Measurements from ENCODE around the gene TIMP2. TPM values are rescaled to one million over a fixed set of nuclear protein-coding genes. Genes with fewer than 3 reads are reported as not detected.

TIMP2 gene, protein sequence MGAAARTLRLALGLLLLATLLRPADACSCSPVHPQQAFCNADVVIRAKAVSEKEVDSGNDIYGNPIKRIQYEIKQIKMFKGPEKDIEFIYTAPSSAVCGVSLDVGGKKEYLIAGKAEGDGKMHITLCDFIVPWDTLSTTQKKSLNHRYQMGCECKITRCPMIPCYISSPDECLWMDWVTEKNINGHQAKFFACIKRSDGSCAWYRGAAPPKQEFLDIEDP
- total RNA-seq (100 to 1,000 TPM; 657 to 732 TPM), polyA plus RNA-seq (100 to 1,000 TPM; 203 to 497 TPM)
- long read RNA-seq, donor 1, partial matches to known transcripts = 2 of 167 reads
- long read RNA-seq, donor 1, other reads (novel, unspliced or antisense) = 165 of 167 reads
- long read RNA-seq, donor 2, transcript TIMP2-201 (5 exons, 3,652 nt) = major isoform, 12 of 86 reads
- long read RNA-seq, donor 2, partial matches to known transcripts = 0 of 86 reads
- long read RNA-seq, donor 2, other reads (novel, unspliced or antisense) = 74 of 86 reads

DNA sequence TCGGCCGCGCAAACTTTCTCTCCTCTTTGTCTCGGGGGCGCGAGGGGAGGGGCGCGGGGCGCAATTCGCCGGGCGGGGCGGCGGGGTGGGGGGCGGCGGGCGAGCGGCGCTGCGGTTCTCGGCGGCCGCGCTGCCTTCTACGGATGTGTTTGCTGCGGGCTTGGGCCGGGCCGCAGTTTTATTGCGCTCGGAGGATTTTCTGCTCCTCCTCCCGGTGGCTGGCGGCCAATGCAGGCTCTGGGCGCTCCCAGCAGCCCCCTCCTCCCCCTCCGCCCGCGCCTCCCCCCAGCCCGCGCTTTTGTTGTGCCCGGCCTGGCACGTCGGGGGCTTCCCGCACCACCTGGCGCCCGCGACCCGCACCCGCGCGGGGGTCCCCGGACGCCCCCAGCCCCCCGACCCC is at the start of gene TIMP2:
TSS of gene TIMP2 (minus strand) at position 154 of the 400 bp plus-strand sequence. CDS start 299 bp downstream, outside the sequence.
- H3K36me3 ChIP-seq (ENCODE audit: control insufficient read depth in 1 of 2, insufficient read depth in 2 of 2, low read length in 1 of 2) = no peaks in the 10 kb centered on the region
- H3K27ac ChIP-seq (ENCODE audit: low read depth in 1 of 2, low read length in 2 of 2) = peak within 1 kb of the TSS; percentile 92 to 96
- 1% methylated on average over 30 to 52 of the region's 52 CpGs for WGBS, 2 donors
- H3K4me3 ChIP-seq (ENCODE audit: low read length in 2 of 2) = peak within 1 kb of the TSS; percentile 91
- H3K9me3 ChIP-seq (ENCODE audit: control insufficient read depth, low read length) = no peaks in the 10 kb centered on the region
- intact Hi-C loops (cut with DNase I) = no loop called here
- ATAC-seq (ENCODE audit: low FRiP score) (peak; percentile 80), DNase-seq (peak; percentile 96 to 97)
- no peaks in the 10 kb centered on the region for H3K27me3 ChIP-seq (ENCODE audit: control insufficient read depth in 1 of 2, insufficient read depth in 2 of 2, low read length in 1 of 2)
- peaks cover 0 to 5% of the 10 kb centered on the region in 2 donors for H3K4me1 ChIP-seq (ENCODE audit: control insufficient read depth in 1 of 2, insufficient read depth in 2 of 2, low read length in 2 of 2)

DNA sequence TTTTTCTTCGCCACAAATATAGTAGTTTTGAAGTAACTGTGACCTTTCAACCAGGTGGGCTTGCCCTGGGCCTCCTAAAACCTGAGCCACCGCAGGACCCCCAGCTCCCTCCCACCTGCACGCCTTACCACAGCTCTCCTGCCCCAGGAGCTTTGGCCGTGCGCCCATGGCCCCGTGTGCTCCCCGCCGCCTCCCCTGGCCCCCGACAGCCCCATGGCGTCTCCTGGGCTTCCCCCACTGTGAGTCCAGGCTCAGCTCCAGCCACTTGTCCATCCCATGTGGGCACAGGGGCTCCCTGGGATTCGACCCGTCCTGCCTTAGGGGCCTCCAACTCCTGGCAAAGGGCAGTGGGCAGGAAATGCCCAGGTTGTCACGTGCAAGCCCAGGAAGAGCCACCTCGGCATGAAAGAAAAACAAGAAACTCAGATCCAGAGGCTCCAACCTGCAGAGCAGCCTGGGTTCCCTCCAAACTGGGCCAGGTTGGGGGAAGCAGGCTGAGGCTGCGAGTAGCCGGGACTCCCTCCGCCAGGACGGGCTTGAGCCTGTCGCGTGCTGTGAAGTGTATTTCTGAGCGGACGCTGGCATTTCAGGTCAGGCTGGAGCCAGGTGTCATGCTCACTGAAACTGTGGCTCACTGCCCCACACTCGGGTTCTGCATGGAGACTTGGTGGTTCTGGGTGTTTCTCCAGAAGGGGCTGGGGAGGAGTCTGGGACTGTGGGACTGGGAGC is 48.8 kb upstream of the TIMP2 start:
- ATAC-seq (ENCODE audit: low FRiP score) = no peak
- Histone ChIP-seq H3K4me3 (ENCODE audit: low read length in 2 of 2) (no peak overlapping the region), H3K27ac (ENCODE audit: low read depth in 1 of 2, low read length in 2 of 2) (no peak overlapping the region), H3K27me3 (ENCODE audit: control insufficient read depth in 1 of 2, insufficient read depth in 2 of 2, low read length in 1 of 2) (no peaks in the 10 kb centered on the region), H3K9me3 (ENCODE audit: control insufficient read depth, low read length) (no peaks in the 10 kb centered on the region), H3K4me1 (ENCODE audit: control insufficient read depth in 1 of 2, insufficient read depth in 2 of 2, low read length in 2 of 2) (no peaks in the 10 kb centered on the region), H3K36me3 (ENCODE audit: control insufficient read depth in 1 of 2, insufficient read depth in 2 of 2, low read length in 1 of 2) (no peaks in the 10 kb centered on the region)
- intact Hi-C loops (cut with DNase I) = loop anchor here (5.0 kb wide), 4 partner anchors 37 to 107 kb away; no protein-coding TSS in a partner anchor
- 78 to 83% methylated on average over 23 of the region's 23 CpGs for WGBS, 2 donors
- no peak for DNase-seq

DNA sequence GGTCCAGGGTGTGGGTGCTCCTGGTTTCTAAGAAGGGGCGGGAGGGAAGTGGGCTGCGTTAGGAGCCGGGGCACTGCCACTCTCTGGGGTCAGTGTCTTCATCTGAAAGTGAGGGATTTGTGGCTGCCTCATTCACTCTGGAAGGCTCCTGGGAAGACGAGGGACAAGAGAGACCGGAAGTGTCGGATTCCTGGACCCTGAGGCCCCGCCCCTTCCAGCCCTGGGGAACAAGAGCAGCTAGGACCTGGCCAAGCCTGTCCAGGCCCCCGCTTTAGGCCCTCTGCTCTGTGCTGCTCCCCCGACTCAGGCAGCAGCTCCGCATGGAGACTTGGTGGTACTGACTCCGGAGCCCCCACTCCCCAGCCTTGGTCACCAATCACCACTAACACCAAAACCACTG is 48.0 kb upstream of the TIMP2 start:
- no peak for ATAC-seq (ENCODE audit: low FRiP score)
- 77 to 86% methylated on average over 11 of the region's 11 CpGs for WGBS, 2 donors
- intact Hi-C loops (cut with DNase I) = loop anchor here (5.0 kb wide), 4 partner anchors 36 to 106 kb away; no protein-coding TSS in a partner anchor
- Histone ChIP-seq H3K4me1 (ENCODE audit: control insufficient read depth in 1 of 2, insufficient read depth in 2 of 2, low read length in 2 of 2) (no peaks in the 10 kb centered on the region), H3K27ac (ENCODE audit: low read depth in 1 of 2, low read length in 2 of 2) (no peak overlapping the region), H3K36me3 (ENCODE audit: control insufficient read depth in 1 of 2, insufficient read depth in 2 of 2, low read length in 1 of 2) (no peaks in the 10 kb centered on the region), H3K4me3 (ENCODE audit: low read length in 2 of 2) (no peak overlapping the region), H3K27me3 (ENCODE audit: control insufficient read depth in 1 of 2, insufficient read depth in 2 of 2, low read length in 1 of 2) (no peaks in the 10 kb centered on the region), H3K9me3 (ENCODE audit: control insufficient read depth, low read length) (no peaks in the 10 kb centered on the region)
- DNase-seq = no peak

DNA sequence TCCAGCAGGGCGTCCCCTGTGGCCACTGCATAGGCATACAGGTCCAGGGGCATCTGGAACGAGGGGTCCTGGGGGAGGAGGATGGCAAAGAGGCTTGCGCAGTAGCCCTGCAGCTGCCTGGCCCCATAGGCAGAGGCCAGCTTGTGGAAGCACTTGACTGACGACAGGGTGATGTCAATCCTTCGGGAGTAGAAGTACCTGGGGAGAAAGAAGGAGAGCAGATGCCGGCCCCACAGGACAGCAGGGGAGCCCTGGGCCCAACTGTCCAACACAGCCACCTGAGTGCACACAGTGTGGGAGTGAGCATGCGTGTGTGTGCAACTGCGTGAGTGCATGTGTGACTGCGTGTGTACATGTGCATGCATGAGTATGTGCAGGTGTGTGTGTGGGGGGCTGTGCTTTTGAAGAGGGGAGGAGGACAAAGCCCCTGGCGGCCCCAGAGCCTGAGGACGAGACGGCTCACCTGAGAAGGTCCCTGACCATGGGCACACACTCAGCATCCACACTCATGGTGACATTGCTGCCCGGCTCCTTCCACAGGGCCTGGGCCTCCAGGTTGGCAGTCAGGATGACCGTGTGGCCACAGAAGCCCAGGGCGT is 47.4 kb upstream of the TIMP2 start:
- H3K36me3 ChIP-seq (ENCODE audit: control insufficient read depth in 1 of 2, insufficient read depth in 2 of 2, low read length in 1 of 2) = no peaks in the 10 kb centered on the region
- H3K4me1 ChIP-seq (ENCODE audit: control insufficient read depth in 1 of 2, insufficient read depth in 2 of 2, low read length in 2 of 2) = no peaks in the 10 kb centered on the region
- intact Hi-C loops (cut with DNase I) = loop anchor here (5.0 kb wide), 4 partner anchors 35 to 105 kb away; no protein-coding TSS in a partner anchor
- H3K27me3 ChIP-seq (ENCODE audit: control insufficient read depth in 1 of 2, insufficient read depth in 2 of 2, low read length in 1 of 2) = no peaks in the 10 kb centered on the region
- ATAC-seq (ENCODE audit: low FRiP score) = no peak
- no peak overlapping the region for H3K4me3 ChIP-seq (ENCODE audit: low read length in 2 of 2)
- H3K9me3 ChIP-seq (ENCODE audit: control insufficient read depth, low read length) = no peaks in the 10 kb centered on the region
- no peak overlapping the region for H3K27ac ChIP-seq (ENCODE audit: low read depth in 1 of 2, low read length in 2 of 2)
- 89 to 92% methylated on average over 15 of the region's 15 CpGs for WGBS, 2 donors
- no peak for DNase-seq

DNA sequence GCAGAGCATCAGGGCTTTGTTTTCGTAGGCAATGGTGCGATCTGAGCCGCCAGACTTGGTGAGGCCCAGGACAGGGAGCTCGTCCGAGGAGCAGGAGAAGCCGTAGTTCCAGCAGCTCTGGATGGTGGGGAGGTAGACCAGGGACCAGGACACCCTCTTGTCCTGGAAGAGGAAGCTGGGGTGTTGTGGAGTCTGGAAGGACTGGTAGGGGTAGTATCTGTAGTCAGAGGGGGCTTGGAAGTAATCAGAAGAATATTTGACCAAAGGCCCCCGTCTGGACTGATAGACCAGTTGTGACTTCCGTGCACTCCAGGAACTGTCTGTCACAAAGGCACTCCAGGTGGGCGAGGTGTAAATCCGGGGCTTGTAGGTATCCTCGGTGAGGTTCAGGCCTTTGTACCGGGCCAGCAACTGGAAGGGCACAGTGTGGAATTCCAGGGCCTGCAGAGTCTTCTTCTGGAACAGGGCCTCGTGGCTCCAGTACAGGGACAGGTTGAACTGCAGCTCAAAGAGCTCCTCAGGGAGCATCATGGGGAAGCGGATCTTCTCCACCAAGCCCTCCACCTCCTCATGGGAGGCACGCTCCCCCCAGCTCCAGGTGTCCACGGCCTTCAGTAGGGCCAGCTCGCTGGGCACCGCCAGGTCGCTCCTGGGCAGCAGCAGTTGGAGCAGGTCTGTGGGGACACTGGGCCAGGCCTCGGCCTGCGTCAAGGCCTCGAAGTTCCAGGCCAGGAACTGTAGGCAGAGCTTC is 46.7 kb upstream of the TIMP2 start:
- intact Hi-C loops (cut with DNase I) = loop anchor here (1.0 to 5.0 kb wide), 5 partner anchors 35 to 107 kb away; no protein-coding TSS in a partner anchor
- DNase-seq (no peak), ATAC-seq (ENCODE audit: low FRiP score) (no peak)
- H3K27me3 ChIP-seq (ENCODE audit: control insufficient read depth in 1 of 2, insufficient read depth in 2 of 2, low read length in 1 of 2) = no peaks in the 10 kb centered on the region
- H3K4me3 ChIP-seq (ENCODE audit: low read length in 2 of 2) = no peak overlapping the region
- no peaks in the 10 kb centered on the region for H3K36me3 ChIP-seq (ENCODE audit: control insufficient read depth in 1 of 2, insufficient read depth in 2 of 2, low read length in 1 of 2)
- H3K27ac ChIP-seq (ENCODE audit: low read depth in 1 of 2, low read length in 2 of 2) = no peak overlapping the region
- no peaks in the 10 kb centered on the region for H3K4me1 ChIP-seq (ENCODE audit: control insufficient read depth in 1 of 2, insufficient read depth in 2 of 2, low read length in 2 of 2)
- no peaks in the 10 kb centered on the region for H3K9me3 ChIP-seq (ENCODE audit: control insufficient read depth, low read length)
- 76 to 78% methylated on average over 22 of the region's 22 CpGs for WGBS, 2 donors

DNA sequence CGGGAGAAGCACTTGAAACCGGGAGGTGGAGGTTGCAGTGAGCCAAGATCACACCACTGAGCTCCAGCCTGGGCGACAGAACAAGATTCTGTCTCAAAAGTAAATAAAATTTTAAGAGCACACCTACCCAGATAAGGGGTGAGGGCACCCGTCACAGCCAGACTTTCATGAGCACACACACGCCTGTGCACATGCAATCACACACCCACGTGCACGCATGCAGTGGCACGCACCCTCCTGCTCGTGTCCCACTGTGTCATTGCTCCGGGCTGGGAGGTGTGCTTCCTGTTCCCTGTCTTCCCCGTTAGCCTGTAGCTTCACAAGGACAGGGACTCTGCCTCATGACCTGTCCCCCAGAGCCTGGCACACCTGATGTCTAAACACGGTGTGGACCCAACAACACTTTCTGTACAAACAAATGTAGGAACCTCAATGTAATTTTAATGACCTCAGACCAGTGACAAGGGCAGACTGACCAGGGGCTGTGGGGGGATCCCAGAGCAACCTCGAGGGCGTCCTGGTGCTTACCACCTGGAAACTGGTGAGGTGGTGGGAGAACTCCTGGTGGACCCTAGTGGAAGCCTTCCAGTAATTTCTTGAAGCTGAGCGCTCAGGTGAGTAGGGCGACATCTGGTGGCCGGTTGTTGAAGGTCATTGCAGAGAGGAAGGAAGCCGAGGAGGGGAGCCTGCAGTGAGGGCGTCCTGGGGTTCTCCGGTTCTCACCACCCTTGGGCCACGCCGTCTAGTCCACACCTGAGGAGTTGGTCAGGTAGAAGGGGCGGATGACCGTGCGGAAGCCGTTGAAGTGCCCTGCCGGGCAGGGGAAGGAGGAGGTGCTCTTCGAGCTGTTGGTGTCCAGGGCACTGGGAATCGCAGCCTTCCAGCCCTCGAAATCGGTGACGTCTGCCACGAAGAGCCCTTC is 45.9 kb upstream of the TIMP2 start:
- H3K4me1 ChIP-seq (ENCODE audit: control insufficient read depth in 1 of 2, insufficient read depth in 2 of 2, low read length in 2 of 2) = no peaks in the 10 kb centered on the region
- H3K27ac ChIP-seq (ENCODE audit: low read depth in 1 of 2, low read length in 2 of 2) = no peak overlapping the region
- H3K27me3 ChIP-seq (ENCODE audit: control insufficient read depth in 1 of 2, insufficient read depth in 2 of 2, low read length in 1 of 2) = no peaks in the 10 kb centered on the region
- intact Hi-C loops (cut with DNase I) = loop anchor here (1.0 to 5.0 kb wide), 5 partner anchors 34 to 106 kb away; no protein-coding TSS in a partner anchor
- ATAC-seq (ENCODE audit: low FRiP score) (peak; percentile 71), DNase-seq (peak; percentile 89 to 94)
- H3K36me3 ChIP-seq (ENCODE audit: control insufficient read depth in 1 of 2, insufficient read depth in 2 of 2, low read length in 1 of 2) = no peaks in the 10 kb centered on the region
- H3K4me3 ChIP-seq (ENCODE audit: low read length in 2 of 2) = no peak overlapping the region
- H3K9me3 ChIP-seq (ENCODE audit: control insufficient read depth, low read length) = no peaks in the 10 kb centered on the region
- 26 to 30% methylated on average over 33 of the region's 33 CpGs for WGBS, 2 donors

DNA sequence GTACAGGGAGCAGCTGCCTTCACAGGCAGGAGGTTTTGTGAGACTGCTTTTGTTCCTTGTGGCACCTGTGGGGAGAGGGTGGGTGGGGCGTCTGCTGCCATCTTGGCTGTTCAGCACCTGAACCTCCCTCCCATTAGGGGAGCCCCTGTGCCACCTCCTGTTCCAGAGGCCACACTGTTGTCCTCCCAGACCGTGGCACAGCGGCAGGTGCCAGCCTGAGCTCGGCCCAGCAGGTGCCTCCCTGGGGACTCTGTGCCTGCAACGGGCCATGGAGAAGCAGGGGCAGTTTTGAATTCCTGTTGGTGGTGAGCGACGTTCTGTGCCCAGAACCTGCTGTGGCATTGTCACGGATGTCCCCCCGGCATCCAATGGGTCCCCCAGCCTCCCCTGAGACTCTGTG is 44.7 kb upstream of the TIMP2 start:
- DNase-seq (no peak), ATAC-seq (ENCODE audit: low FRiP score) (no peak)
- no peaks in the 10 kb centered on the region for H3K27me3 ChIP-seq (ENCODE audit: control insufficient read depth in 1 of 2, insufficient read depth in 2 of 2, low read length in 1 of 2)
- intact Hi-C loops (cut with DNase I) = loop anchor here (5.0 kb wide), 4 partner anchors 33 to 103 kb away; no protein-coding TSS in a partner anchor
- H3K4me3 ChIP-seq (ENCODE audit: low read length in 2 of 2) = no peak overlapping the region
- H3K9me3 ChIP-seq (ENCODE audit: control insufficient read depth, low read length) = no peaks in the 10 kb centered on the region
- H3K4me1 ChIP-seq (ENCODE audit: control insufficient read depth in 1 of 2, insufficient read depth in 2 of 2, low read length in 2 of 2) = no peaks in the 10 kb centered on the region
- no peak overlapping the region for H3K27ac ChIP-seq (ENCODE audit: low read depth in 1 of 2, low read length in 2 of 2)
- H3K36me3 ChIP-seq (ENCODE audit: control insufficient read depth in 1 of 2, insufficient read depth in 2 of 2, low read length in 1 of 2) = no peaks in the 10 kb centered on the region
- WGBS, 2 donors = 90% methylated on average over 9 of the region's 9 CpGs
